ENCODE measurements around the gene DACH1.

DNA sequence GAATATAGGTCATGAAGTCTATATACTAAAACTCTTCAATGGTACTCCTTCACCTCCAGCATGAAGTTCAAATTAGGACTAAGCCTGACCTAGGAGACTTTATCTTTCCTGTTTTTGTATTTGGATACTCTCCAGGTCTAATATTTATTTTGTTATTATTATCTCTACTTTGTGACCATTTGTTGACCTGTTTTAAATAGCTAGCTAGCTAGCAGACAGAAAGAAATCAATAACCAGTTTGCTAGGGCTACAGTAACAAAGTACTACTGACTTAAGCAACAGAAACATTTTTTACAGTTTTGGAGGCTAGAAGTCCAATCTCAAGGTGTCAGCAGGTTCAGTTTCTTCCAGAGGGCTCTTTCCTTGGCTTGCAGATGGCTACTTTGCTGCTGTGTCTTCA, 15.1 kb upstream of the DACH1 start:
- TF ChIP-seq, protein P1, sequence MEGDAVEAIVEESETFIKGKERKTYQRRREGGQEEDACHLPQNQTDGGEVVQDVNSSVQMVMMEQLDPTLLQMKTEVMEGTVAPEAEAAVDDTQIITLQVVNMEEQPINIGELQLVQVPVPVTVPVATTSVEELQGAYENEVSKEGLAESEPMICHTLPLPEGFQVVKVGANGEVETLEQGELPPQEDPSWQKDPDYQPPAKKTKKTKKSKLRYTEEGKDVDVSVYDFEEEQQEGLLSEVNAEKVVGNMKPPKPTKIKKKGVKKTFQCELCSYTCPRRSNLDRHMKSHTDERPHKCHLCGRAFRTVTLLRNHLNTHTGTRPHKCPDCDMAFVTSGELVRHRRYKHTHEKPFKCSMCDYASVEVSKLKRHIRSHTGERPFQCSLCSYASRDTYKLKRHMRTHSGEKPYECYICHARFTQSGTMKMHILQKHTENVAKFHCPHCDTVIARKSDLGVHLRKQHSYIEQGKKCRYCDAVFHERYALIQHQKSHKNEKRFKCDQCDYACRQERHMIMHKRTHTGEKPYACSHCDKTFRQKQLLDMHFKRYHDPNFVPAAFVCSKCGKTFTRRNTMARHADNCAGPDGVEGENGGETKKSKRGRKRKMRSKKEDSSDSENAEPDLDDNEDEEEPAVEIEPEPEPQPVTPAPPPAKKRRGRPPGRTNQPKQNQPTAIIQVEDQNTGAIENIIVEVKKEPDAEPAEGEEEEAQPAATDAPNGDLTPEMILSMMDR (IDR thresholded peaks at IDR 0.05): no peak
- no peak for TF ChIP-seq POLR2A (IDR thresholded peaks at IDR 0.05)
